Duodenal mucosa (tissue), 2 donors: ENCODE measurements around the gene PPWD1.

Experiments used
- H3K27ac ChIP-seq: one replicate; pipeline ENCODE4 v1.7.0; 2013; ENCODE audit warnings: low read depth, low read length
- H3K27me3 ChIP-seq, 2 donors: one replicate each; pipeline ENCODE4 v1.7.0; 2013; ENCODE audit warnings: low read length in 2 of 2, control low read depth in 1 of 2; ENCODE audit not compliant: insufficient read depth in 2 of 2, control insufficient read depth in 1 of 2
- H3K36me3 ChIP-seq, 2 donors: one replicate each; pipeline ENCODE4 v1.7.0; 2013; ENCODE audit warnings: low read length in 2 of 2, control low read depth in 1 of 2; ENCODE audit not compliant: insufficient read depth in 2 of 2, control insufficient read depth in 1 of 2
- H3K4me1 ChIP-seq, 2 donors: one replicate each; pipeline ENCODE4 v1.7.0; 2013; ENCODE audit warnings: low read length in 2 of 2, control low read depth in 1 of 2; ENCODE audit not compliant: insufficient read depth in 2 of 2, control insufficient read depth in 1 of 2
- H3K4me3 ChIP-seq, 2 donors: one replicate each; pipeline ENCODE4 v1.7.0; 2013; ENCODE audit warnings: low read length in 2 of 2, low read depth in 1 of 2
- H3K9ac ChIP-seq, 2 donors: one replicate each; pipeline ENCODE4 v1.7.0; 2013; ENCODE audit warnings: low read length in 2 of 2, low read depth in 1 of 2
- H3K9me3 ChIP-seq, 2 donors: one replicate each; pipeline ENCODE4 v1.7.0; 2013; ENCODE audit warnings: low read length in 2 of 2, control low read depth in 1 of 2; ENCODE audit not compliant: control insufficient read depth in 1 of 2

Gene PPWD1

GRCh38 chr5:65562731-65563701 is at the start of gene PPWD1, which contains the start of gene CENPK:
PPWD1 (plus strand) TSS chr5:65563296; CDS start chr5:65563311, 15 bp downstream.
CENPK (minus strand) TSS chr5:65563168; CDS start chr5:65554907, 8,261 bp downstream.
- Histone ChIP-seq H3K27me3 (no peaks in the 10 kb centered on the region), H3K9me3 (no peaks in the 10 kb centered on the region), H3K9ac (peak within 1 kb of the TSS; percentile 83 to 99), H3K4me1 (peaks cover 9 to 22% of the 10 kb centered on the region in 2 donors), H3K36me3 (no peaks in the 10 kb centered on the region), H3K27ac (peak within 1 kb of the TSS; percentile 88), H3K4me3 (peak within 1 kb of the TSS; percentile 95 to 100)

GRCh38 chr5:65525726-65526125 is 37.4 kb upstream of the PPWD1 start:
- H3K9ac ChIP-seq: no peak overlapping the region
- H3K4me3 ChIP-seq: no peak overlapping the region
- no peaks in the 10 kb centered on the region for H3K36me3 ChIP-seq
- H3K27me3 ChIP-seq: no peaks in the 10 kb centered on the region
- no peak overlapping the region for H3K27ac ChIP-seq
- no peaks in the 10 kb centered on the region for H3K4me1 ChIP-seq
- H3K9me3 ChIP-seq: no peaks in the 10 kb centered on the region

GRCh38 chr5:65530904-65531303 is 32.2 kb upstream of the PPWD1 start:
- Histone ChIP-seq H3K9ac (no peak overlapping the region), H3K4me1 (no peaks in the 10 kb centered on the region), H3K27me3 (no peaks in the 10 kb centered on the region), H3K36me3 (no peaks in the 10 kb centered on the region), H3K4me3 (no peak overlapping the region), H3K9me3 (no peaks in the 10 kb centered on the region), H3K27ac (no peak overlapping the region)

GRCh38 chr5:65535529-65535987 is 27.5 kb upstream of the PPWD1 start:
- H3K9me3 ChIP-seq: no peaks in the 10 kb centered on the region
- H3K4me1 ChIP-seq: no peaks in the 10 kb centered on the region
- no peaks in the 10 kb centered on the region for H3K27me3 ChIP-seq

GRCh38 chr5:65539827-65540226 is 23.3 kb upstream of the PPWD1 start:
- no peaks in the 10 kb centered on the region for H3K9me3 ChIP-seq
- no peaks in the 10 kb centered on the region for H3K4me1 ChIP-seq
- H3K36me3 ChIP-seq: no peaks in the 10 kb centered on the region
- H3K9ac ChIP-seq: no peak overlapping the region
- H3K4me3 ChIP-seq: no peak overlapping the region
- H3K27ac ChIP-seq: no peak overlapping the region
- H3K27me3 ChIP-seq: no peaks in the 10 kb centered on the region

More at GRCh38 chr5:65535529-65535987, 27.5 kb upstream of the PPWD1 start:
- Histone ChIP-seq H3K9ac (no peak overlapping the region), H3K36me3 (no peaks in the 10 kb centered on the region), H3K4me3 (no peak overlapping the region), H3K27ac (no peak overlapping the region)

GRCh38 chr5:65544473-65544872 is 18.6 kb upstream of the PPWD1 start:
- H3K4me1 ChIP-seq: no peaks in the 10 kb centered on the region
- H3K27me3 ChIP-seq: no peaks in the 10 kb centered on the region
- no peak overlapping the region for H3K9ac ChIP-seq
- H3K4me3 ChIP-seq: no peak overlapping the region
- H3K27ac ChIP-seq: no peak overlapping the region
- H3K9me3 ChIP-seq: no peaks in the 10 kb centered on the region
- no peaks in the 10 kb centered on the region for H3K36me3 ChIP-seq

- Histone ChIP-seq H3K27ac (no peak overlapping the region), H3K27me3 (no peaks in the 10 kb centered on the region), H3K4me1 (no peaks in the 10 kb centered on the region), H3K9me3 (no peaks in the 10 kb centered on the region), H3K9ac (no peak overlapping the region), H3K4me3 (no peak overlapping the region), H3K36me3 (no peaks in the 10 kb centered on the region)
Measured at GRCh38 chr5:65546141-65546540, 17.0 kb upstream of the PPWD1 start.

- no peak overlapping the region for H3K4me3 ChIP-seq
- no peak overlapping the region for H3K27ac ChIP-seq
- no peaks in the 10 kb centered on the region for H3K9me3 ChIP-seq
- H3K9ac ChIP-seq: no peak overlapping the region
- no peaks in the 10 kb centered on the region for H3K27me3 ChIP-seq
- H3K4me1 ChIP-seq: no peaks in the 10 kb centered on the region
- H3K36me3 ChIP-seq: no peaks in the 10 kb centered on the region
Measured at GRCh38 chr5:65548281-65548680, 14.8 kb upstream of the PPWD1 start.

- no peaks in the 10 kb centered on the region for H3K4me1 ChIP-seq
- no peak overlapping the region for H3K9ac ChIP-seq
- no peak overlapping the region for H3K27ac ChIP-seq
- no peaks in the 10 kb centered on the region for H3K27me3 ChIP-seq
- no peak overlapping the region for H3K4me3 ChIP-seq
- no peaks in the 10 kb centered on the region for H3K9me3 ChIP-seq
- H3K36me3 ChIP-seq: no peaks in the 10 kb centered on the region
Measured at GRCh38 chr5:65553941-65554340, 9.2 kb upstream of the PPWD1 start.

GRCh38 chr5:65555287-65555686 is 7.8 kb upstream of the PPWD1 start:
- Histone ChIP-seq H3K27ac (no peak overlapping the region), H3K9me3 (no peaks in the 10 kb centered on the region), H3K4me1 (no peaks in the 10 kb centered on the region), H3K36me3 (no peaks in the 10 kb centered on the region), H3K9ac (no peak overlapping the region), H3K4me3 (no peak overlapping the region), H3K27me3 (no peaks in the 10 kb centered on the region)
